Activated naive CD4-positive, alpha-beta T cell treated with anti-CD3 and anti-CD28 coated beads, Interleukin-2, amount 50 U/mL, for 72 hours (primary cell): ENCODE measurements around the gene RSPO1. TPM values are rescaled to one million over a fixed set of nuclear protein-coding genes. Genes with fewer than 3 reads are reported as not detected.

Experiments
- ATAC-seq, 2 donors: fragments of 150-1000 bp; cut with Tn5 transposase; 2 replicates each; pipeline ENCODE4 v1.10.0; 2021; ENCODE audit warnings: mild to moderate bottlenecking in 2 of 2, moderate library complexity in 2 of 2
- DNase-seq, 2 donors: peaks; one replicate each; pipeline ENCODE4 v3.0.0; 2021 to 2022; ENCODE audit warnings: low spot score in 2 of 2
- H3K27ac Mint-ChIP-seq, 2 donors: one replicate each; pipeline ENCODE4 v1.8.0; 2022; ENCODE audit warnings: mild to moderate bottlenecking in 2 of 2, mixed read lengths in 2 of 2
- H3K36me3 Mint-ChIP-seq, 2 donors: one replicate each; pipeline ENCODE4 v1.8.0; 2022; ENCODE audit warnings: mixed read lengths in 2 of 2
- H3K9me3 Mint-ChIP-seq, 2 donors: one replicate each; pipeline ENCODE4 v1.8.0; 2022; ENCODE audit warnings: mixed read lengths in 2 of 2
- total RNA-seq, 2 donors: library from RNA; stranded (reverse); gene quantifications; one replicate each; pipeline ENCODE4 v1.2.3, GENCODE V29; 2022

RSPO1 gene
- total RNA-seq, 2 donors from 2014 or later = not detected

DNA sequence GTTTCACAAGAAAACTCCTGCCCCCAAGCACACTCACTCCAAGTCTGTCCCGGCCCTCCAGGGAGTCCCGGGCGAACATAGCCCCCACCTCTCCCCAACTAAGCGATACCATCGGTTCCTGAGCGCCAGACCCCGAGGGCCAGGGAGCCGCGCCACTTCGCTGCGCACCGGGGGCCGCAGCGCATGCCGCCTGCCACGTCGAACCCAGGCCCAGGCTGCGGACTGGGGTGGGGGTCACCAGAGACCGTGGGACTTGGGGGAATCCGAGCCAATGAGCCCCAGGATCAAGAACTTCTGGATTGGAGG lies 801 bp downstream of the RSPO1 start:
- ATAC-seq = no peak
- Mint-ChIP-seq H3K36me3 (peaks cover 0 to 6% of the 10 kb centered on the region in 2 donors), H3K9me3 (no peaks in the 10 kb centered on the region), H3K27ac (no peak overlapping the region)
- DNase-seq = no peak

DNA sequence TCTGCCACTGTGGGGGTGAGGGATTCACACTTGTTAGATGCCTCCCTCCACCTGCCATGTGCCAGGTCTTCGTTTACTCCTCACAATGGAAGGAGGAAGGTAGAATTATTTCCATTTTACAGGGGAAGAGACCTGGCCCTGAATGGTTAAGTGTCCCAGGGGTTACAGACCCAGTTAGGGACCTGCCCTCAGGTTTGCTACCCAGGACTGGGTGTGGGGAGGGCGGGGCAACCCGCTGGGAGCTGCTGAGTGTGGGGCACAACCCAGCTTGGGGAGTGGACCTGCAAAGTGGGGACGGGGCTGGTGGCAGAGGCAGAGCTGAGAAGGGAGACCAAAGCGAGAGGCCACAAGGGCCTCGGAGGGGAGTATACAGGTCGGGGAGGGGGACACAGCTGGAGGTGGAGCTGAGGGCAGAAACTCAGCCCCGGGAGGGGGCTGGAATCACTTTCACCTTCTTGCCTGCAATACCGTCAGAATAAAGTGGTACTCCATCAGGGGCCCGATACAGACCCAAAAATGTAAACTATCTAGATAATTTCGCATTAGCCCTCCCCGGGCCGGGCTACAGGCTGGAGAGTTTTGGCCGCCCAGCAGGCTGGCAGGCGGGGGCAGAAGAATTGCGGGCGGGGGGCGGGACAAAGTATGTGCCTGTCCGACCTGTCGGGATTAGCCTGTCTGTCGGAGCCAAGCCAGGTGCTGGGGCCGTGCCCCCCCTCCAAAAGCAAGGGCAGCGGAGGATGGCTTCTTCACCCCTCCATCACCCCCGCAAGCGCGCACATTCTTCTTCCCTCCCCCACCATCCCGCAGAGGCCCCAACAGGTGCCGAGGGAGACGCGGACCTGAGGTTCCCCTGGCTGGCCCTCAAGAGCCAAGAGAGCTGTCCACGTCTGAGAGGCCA lies 1.4 kb downstream of the RSPO1 start:
- H3K9me3 Mint-ChIP-seq = no peaks in the 10 kb centered on the region
- no peak for ATAC-seq
- no peak for DNase-seq
- no peak overlapping the region for H3K27ac Mint-ChIP-seq
- H3K36me3 Mint-ChIP-seq = peaks cover 0 to 6% of the 10 kb centered on the region in 2 donors

DNA sequence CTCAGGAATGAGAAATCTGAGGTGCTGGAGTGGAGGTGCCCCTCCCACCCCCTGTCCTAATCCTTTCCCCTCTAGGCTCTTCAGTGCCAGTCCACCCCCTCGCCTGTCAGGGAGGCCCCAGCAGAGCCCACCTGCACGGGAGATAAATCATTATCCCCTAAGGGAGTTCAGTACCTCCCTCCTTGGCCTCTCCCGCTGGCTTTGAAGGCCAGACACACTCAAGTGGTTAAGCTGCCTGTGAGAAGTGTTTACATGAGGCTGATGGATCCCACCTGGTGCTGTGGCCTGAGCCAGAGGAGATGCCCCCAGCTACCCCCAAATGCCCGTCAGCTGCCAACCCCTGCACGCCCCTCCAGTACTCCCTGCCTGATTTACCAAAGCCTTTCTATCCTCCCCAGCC lies 3.7 kb downstream of the RSPO1 start:
- Mint-ChIP-seq H3K9me3 (no peaks in the 10 kb centered on the region), H3K27ac (no peak overlapping the region), H3K36me3 (peaks cover 0 to 6% of the 10 kb centered on the region in 2 donors)
- ATAC-seq (no peak), DNase-seq (no peak)

DNA sequence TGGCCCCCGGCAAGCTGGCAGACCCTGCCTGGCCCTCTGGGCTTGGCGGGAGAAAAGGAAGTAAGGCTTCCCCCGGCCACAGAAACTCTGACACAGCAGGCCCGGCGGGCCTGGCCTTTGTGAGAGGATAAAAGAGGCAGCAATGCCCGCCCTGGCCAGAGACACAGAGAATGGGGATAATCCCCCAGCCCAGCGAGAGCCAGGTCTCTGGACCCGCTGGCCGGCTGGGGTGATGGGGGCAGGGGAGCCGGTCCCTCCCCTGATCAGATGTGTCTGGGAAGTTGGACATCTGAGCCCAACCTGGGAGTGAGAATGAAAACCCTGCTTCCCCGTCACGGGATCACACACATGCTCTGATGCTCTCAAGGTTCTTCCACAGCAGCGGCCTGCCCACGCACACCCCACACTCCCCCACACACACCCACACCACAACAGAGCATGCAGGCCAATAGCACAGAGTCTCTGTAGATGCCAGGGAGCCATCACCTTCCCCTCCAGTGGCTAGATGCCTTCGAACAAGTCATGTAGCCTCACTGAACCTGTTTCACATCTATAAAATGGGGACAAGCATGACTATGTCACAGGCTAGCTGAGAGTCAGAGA lies 4.2 kb downstream of the RSPO1 start:
- peaks cover 0 to 6% of the 10 kb centered on the region in 2 donors for H3K36me3 Mint-ChIP-seq
- ATAC-seq (no peak), DNase-seq (no peak)
- no peak overlapping the region for H3K27ac Mint-ChIP-seq
- no peaks in the 10 kb centered on the region for H3K9me3 Mint-ChIP-seq

DNA sequence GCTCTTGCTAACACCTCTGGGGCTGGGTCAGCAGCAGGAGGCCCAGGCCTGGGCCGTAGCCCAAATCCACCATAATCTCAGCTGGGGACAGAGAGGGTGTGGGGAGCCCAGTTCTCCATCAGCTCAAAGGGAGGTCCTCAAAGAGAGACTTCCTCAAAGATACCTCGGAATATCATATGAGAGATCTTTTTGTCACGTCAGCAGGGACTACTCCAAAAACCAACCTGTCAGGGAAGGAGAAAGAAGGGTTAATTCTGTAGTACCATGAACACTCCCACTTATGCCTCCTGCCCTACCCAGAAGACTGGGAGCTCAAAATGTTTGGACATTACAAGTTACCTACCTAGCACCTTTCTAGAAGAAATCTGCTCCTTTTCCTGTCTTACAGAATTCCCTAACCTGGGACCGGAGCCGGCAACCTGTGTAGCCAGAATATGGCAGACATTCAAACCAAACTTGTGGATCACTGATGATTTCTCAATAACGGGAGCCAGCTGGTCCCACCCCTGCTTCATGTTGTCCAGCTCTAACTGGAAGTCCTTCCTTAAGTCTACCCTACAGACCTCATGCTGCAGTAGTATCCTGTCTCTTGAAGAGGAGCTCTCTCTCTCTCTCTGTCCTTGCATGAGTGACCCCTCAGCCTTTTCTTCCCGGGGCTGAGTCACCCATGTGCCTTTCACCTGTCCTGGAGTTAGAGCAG lies 4.8 kb downstream of the RSPO1 start:
- no peaks in the 10 kb centered on the region for H3K36me3 Mint-ChIP-seq
- ATAC-seq (no peak), DNase-seq (no peak)
- H3K27ac Mint-ChIP-seq = no peak overlapping the region
- H3K9me3 Mint-ChIP-seq = no peaks in the 10 kb centered on the region

DNA sequence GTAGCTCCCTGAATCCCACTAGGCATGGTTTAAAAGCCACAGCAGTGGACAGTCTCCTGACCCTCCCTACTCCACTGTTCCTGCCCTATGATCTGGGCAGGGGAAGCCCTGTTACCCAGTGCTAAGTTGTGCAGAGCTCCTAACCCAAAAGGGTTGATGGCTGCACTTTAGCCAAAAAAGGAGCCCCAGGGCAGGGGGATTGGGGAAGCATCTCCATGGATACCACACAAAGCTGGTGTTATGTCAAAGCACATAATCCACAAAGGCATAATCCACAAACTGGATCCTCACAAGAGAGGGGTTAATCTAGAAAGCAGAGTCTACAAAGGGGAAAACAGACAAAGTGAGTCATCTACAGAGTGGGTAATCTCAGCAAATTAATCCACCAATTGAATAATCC lies 5.7 kb downstream of the RSPO1 start:
- Mint-ChIP-seq H3K36me3 (no peaks in the 10 kb centered on the region), H3K27ac (no peak overlapping the region), H3K9me3 (no peaks in the 10 kb centered on the region)
- ATAC-seq = no peak
- no peak for DNase-seq

DNA sequence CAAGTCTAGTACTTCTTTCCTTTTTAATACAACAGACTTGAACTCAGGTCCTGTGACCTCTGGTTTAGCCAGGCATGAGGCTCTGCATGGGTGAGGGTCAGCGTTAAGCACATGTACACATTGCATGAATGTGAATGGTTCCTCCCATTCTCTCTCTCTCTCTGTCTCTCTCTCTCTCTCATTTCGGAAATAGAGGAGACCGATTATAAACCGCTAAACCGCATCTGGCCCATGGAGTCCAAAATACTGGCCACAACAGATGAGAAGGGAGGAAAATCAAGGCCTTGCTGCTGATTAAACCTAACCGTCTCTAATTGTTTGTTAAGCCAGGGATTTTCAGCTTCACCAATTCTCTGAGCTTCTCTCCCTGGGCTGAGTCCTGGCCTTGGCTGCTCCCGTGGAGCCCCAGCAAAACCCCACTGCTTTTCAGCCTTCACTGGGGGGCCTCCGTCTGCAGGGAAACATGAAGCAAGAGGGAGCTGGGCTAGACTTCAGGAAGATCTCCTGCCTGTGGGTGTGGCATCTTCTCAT lies 6.6 kb downstream of the RSPO1 start:
- no peak overlapping the region for H3K27ac Mint-ChIP-seq
- DNase-seq = no peak
- no peak for ATAC-seq
- H3K36me3 Mint-ChIP-seq = no peaks in the 10 kb centered on the region
- no peaks in the 10 kb centered on the region for H3K9me3 Mint-ChIP-seq

DNA sequence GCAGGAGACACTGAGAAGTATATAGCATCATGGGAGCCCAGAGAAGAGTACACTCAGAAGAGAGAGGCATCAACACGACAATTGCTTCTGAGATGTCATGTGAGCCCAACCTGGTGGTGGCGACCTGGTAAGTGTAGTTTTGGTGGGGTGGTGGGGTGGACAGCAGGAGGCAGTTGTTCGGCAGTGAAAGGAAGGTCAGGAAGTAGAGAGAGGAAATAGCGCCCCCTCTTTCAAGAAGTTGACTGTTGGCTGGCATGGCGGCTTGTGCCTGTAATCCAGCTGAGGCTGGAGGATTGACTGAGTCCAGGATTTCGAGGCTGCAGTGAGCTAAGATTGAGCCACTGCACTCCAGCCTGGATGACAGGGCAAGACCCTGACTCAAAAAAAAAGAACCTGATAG lies 12.6 kb downstream of the RSPO1 start:
- H3K36me3 Mint-ChIP-seq = no peaks in the 10 kb centered on the region
- no peak overlapping the region for H3K27ac Mint-ChIP-seq
- H3K9me3 Mint-ChIP-seq = no peaks in the 10 kb centered on the region
- DNase-seq (no peak), ATAC-seq (no peak)

DNA sequence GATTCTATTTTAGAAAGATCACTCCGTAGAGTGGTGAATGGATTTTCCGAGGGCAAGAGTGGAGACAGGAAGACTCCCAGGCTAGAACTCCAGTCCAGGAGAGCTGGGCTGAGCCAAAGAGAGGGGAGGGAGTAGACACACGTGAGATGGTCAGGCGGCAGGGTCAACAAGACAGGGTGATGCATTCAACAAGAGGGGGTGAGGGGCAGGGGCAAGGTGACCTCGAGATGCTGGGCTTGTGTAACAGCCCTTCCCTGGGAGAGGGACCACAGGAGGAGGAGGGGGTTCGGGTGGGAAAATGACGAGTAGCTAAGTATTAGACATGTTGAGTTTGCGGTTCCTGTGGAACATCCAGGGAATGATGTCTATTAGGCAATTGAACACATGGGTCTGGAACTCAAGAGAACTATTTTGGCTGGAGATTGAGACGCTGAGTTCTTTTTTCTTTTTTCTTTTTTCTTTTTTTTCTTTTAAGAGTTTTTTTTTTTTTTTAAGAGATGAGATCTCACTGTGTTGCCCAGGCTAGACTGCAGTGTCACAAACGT lies 13.3 kb downstream of the RSPO1 start:
- no peak overlapping the region for H3K27ac Mint-ChIP-seq
- DNase-seq (no peak), ATAC-seq (no peak)
- H3K9me3 Mint-ChIP-seq = no peaks in the 10 kb centered on the region
- H3K36me3 Mint-ChIP-seq = no peaks in the 10 kb centered on the region

DNA sequence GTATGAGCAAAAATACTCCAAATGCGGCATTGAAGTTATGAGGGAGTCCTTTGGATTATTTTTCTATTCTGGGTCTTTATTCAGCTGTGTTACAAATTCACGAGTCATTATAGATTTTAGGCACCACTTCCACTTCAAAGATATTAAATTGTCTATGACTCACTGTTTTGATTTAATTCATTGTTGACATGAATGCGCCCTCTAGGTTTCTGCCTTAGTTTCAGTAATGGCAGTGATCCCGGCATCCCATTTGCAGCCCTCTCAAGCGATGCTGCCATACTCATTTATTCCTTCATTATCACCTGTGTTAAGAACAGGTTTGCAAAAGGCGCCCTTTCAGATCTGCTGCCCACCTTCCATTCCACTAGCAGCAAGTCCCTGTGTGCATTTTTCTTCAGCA lies 14.0 kb downstream of the RSPO1 start:
- Mint-ChIP-seq H3K9me3 (no peaks in the 10 kb centered on the region), H3K27ac (no peak overlapping the region)
- ATAC-seq = no peak

DNA sequence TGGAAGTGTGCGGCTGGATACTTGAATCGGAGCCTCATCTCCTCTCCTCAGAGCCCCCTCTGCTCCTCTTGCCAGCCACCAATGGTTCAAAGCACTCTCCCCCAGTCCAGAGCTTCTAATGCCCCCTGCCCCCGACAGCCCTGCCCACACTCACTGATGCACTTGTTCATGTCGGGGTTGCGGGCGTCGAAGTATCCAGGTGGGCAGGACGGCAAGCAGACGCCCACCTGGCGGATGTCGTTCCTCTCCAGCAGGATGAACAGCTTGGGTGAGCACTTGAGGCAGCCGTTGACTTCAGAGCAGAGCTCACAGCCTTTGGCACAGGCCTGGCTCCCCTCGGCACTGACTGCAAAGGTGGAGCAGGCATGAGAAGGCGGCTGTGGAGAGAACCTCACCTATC lies 18.4 kb downstream of the RSPO1 start:
- Mint-ChIP-seq H3K9me3 (no peaks in the 10 kb centered on the region), H3K27ac (no peak overlapping the region), H3K36me3 (no peaks in the 10 kb centered on the region)
- ATAC-seq (no peak), DNase-seq (no peak)

More for the DNA sequence above, 14.0 kb downstream of the RSPO1 start:
- H3K36me3 Mint-ChIP-seq = no peaks in the 10 kb centered on the region
- no peak for DNase-seq

DNA sequence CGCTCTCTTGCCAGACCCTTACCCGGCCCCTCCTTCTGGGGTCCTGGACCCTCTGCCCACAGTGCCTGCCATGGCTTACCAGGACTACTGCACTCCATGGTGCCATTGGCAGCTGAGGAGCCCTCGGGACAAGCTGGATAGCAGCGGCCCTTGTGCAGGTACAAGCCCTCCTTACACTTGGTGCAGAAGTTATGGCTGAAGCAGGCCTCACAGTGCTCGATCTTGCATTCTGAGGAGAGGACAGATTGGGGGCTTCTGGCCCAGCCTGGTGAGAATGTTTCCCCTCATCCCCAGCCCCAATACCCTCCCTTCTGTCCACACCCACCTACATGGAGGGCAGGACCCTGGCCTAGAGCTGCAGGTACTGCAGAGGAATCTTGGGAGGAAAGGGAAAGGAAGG lies 20.6 kb downstream of the RSPO1 start:
- H3K27ac Mint-ChIP-seq = no peak overlapping the region

DNA sequence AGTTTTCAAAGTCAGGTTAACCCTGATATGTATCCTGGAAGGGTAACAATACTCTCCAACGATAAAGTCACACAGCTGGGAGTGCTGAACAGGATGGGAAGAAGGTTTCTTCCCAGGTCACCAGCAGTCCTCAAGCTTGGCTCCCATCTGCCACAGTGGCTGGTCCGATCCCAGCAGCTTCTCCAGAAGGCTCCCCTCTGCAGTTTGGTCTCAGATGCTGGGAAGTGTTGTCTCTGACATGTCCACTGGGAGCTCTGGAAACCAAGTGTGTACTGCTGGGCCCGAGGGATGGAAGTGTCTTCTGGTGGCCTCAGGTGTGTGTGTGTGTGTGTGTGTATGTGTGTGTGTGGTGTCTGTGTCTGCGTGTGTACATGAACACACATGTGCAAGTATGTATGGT lies 22.5 kb downstream of the RSPO1 start:
- DNase-seq (no peak), ATAC-seq (no peak)
- no peaks in the 10 kb centered on the region for H3K9me3 Mint-ChIP-seq
- no peak overlapping the region for H3K27ac Mint-ChIP-seq
- no peaks in the 10 kb centered on the region for H3K36me3 Mint-ChIP-seq

More for the DNA sequence above, 20.6 kb downstream of the RSPO1 start:
- H3K36me3 Mint-ChIP-seq = no peaks in the 10 kb centered on the region
- DNase-seq (no peak), ATAC-seq (no peak)
- H3K9me3 Mint-ChIP-seq = no peaks in the 10 kb centered on the region

DNA sequence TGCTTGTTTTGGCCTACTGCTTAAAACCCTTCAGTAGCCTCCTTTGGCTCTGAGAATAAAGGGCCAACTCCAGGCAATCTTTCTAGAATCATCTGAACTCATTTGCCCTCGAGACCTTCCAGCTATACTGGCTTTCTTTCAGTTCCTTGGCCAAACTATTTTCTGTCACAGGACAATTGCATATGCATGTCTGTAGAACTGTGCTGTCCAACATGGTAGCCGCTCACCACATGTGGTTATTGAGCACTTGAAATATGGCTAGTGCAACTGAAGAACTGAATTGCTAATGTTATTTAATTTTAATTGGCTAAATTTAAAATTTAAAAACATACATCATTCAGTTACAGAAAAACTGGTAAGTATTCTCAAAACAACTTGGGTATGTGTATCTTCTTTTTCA lies 24.7 kb downstream of the RSPO1 start:
- Mint-ChIP-seq H3K27ac (no peak overlapping the region), H3K9me3 (no peaks in the 10 kb centered on the region), H3K36me3 (no peaks in the 10 kb centered on the region)
- ATAC-seq (no peak), DNase-seq (no peak)

DNA sequence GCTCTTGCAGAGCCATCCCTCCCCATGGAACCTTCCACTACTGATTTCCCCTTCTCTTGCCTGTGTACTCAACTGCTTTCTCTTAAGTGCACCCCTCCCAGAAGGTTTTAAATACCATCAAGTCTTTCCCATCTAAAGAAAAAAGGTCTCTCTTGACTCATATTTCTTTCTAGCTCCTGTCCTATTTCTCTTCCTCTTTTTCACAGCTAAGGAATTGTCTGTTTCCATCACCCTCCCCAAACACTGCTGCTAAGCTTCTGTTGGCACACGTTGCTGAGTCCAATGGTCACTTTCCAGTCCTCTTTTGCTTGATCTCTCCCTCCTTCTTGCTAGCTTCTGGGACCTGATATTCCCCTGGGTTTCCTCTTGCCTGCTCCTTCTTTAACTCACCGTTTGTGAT lies 25.7 kb downstream of the RSPO1 start:
- Mint-ChIP-seq H3K27ac (no peak overlapping the region), H3K9me3 (no peaks in the 10 kb centered on the region), H3K36me3 (no peaks in the 10 kb centered on the region)
- ATAC-seq = no peak
- no peak for DNase-seq

DNA sequence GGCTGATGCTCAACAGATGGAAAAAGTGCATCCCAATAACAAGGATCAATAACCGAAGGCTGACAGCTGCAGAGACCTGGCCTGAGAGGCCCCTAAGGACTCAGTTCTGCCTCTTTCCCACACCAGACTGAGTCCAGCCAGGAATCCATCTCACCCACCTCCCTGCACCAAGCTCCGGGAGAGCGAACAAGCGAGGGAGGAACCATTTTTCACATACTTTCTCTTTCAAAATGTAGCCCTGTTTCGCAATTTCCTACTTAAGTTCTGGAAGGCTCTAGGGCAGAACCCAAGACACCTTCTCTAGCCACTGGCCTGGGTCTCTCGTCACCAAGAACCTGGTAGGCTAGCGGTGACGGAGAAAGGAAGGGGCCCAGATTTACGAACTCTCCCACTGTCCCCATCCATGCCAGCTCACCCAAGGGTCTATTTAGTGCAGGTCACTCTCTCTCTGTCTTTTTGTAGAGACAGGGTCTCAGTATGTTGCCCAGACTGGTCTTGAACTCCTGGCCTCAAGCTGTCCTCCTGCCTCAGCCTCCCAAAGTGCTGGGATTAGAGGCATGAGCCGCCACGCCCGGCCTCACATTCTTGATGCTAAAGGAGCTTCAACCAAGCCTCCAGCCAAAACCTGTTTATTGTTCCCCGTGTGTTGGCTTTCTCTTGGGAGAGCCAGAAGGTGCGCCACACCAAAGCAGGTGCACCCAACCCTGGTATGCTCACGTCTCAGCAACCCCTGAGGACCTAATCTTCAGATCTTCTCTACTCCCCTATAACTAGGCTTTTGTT lies 28.0 kb downstream of the RSPO1 start:
- ATAC-seq = no peak
- DNase-seq = no peak
- Mint-ChIP-seq H3K36me3 (no peaks in the 10 kb centered on the region), H3K27ac (no peak overlapping the region), H3K9me3 (no peaks in the 10 kb centered on the region)
